Activated T-cell treated with anti-CD3 and anti-CD28 coated beads, Interleukin-2, amount 50 U/mL, for 4 hours (primary cell): ENCODE results near the gene QPCTL. TPM values are rescaled to one million over a fixed set of nuclear protein-coding genes. Genes with fewer than 3 reads are reported as not detected.

ENCODE experiments used
- ATAC-seq, 2 donors: fragments of 200-7000 bp; cut with Tn5 transposase; one replicate each; pipeline ENCODE4 v1.10.0; 2021
- DNase-seq: peaks from one replicate; pipeline ENCODE4 v3.0.0-alpha.2; 2020
- H3K27me3 Mint-ChIP-seq: one replicate; pipeline ENCODE4 v1.8.0; 2021; ENCODE audit warnings: low read depth, mixed read lengths
- H3K36me3 Mint-ChIP-seq: one replicate; pipeline ENCODE4 v1.8.0; 2022; ENCODE audit warnings: mixed read lengths; ENCODE audit not compliant: insufficient read depth
- H3K4me1 Mint-ChIP-seq: one replicate; pipeline ENCODE4 v1.8.0; 2021; ENCODE audit warnings: low read depth, mixed read lengths
- H3K4me3 Mint-ChIP-seq: one replicate; pipeline ENCODE4 v1.8.0; 2021; ENCODE audit warnings: mild to moderate bottlenecking, moderate library complexity, mixed read lengths
- H3K9me3 Mint-ChIP-seq: one replicate; pipeline ENCODE4 v1.8.0; 2021; ENCODE audit warnings: mixed read lengths
- total RNA-seq, 3 donors: library from RNA; stranded (reverse); gene quantifications; one replicate each; pipeline ENCODE4 v1.2.1, GENCODE V29; 2021

QPCTL gene
- total RNA-seq, 3 donors from 2014 or later = 10.3 to 13.2 (median 12.3) TPM

DNA sequence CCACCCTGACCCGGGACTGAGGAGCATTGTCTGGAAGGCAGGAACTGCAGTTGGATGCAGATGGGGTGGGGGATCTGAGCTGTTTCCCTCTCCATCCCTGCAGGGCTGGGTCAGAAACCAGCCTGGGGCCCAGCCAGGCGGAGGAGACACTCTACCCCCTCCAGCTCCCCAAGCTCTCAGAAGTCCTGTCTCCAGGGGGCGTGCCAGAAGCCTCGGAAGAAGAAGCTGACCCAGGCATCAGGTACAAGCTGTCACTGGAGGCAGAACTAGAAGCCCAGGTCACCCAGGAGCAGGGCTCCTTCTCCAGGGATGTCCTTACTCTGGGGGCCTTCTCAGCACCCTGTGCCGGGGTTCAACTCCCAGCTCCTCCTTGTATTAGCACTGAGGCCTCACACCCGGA, 61.1 kb downstream of the QPCTL start:
- H3K27me3 Mint-ChIP-seq = no peaks in the 10 kb centered on the region
- no peak overlapping the region for H3K4me3 Mint-ChIP-seq
- DNase-seq (no peak), ATAC-seq (no peak)
- no peaks in the 10 kb centered on the region for H3K36me3 Mint-ChIP-seq
- no peaks in the 10 kb centered on the region for H3K4me1 Mint-ChIP-seq
- H3K9me3 Mint-ChIP-seq = no peaks in the 10 kb centered on the region

Other genes starting within 250 kb of the QPCTL start
- 10 to 100 TPM; 10.5 to 13.4 (median 13.2) TPM for gene FOSB, start 224.7 kb upstream of the QPCTL start, total RNA-seq
- gene RTN2, start 195.6 kb upstream of the QPCTL start, total RNA-seq = 1 to 10 TPM in 2 of 3 donors, under 1 TPM in 1; 0.83 to 1.5 (median 1.5) TPM
- 1 to 10 TPM; 1.1 to 1.4 (median 1.3) TPM for gene PPM1N, start 194.2 kb upstream of the QPCTL start, total RNA-seq
- gene VASP, start 185.2 kb upstream of the QPCTL start, total RNA-seq = 100 to 1,000 TPM; 135 to 164 (median 157) TPM
- gene OPA3, start 107.9 kb upstream of the QPCTL start, total RNA-seq = 10 to 100 TPM; 14.1 to 15.5 (median 15.1) TPM
- under 1 TPM in 1 of 3 donors, not detected in 2; 0.05 TPM for gene GPR4, start 90.5 kb upstream of the QPCTL start, total RNA-seq
- gene EML2, start 53.3 kb upstream of the QPCTL start, total RNA-seq = 100 to 1,000 TPM; 136 to 178 (median 150) TPM
- 1 to 10 TPM in 2 of 3 donors, under 1 TPM in 1; 0.66 to 1.4 (median 1.0) TPM for gene GIPR, start 24.4 kb upstream of the QPCTL start, total RNA-seq
- 100 to 1,000 TPM; 903 to 949 (median 911) TPM for gene SNRPD2, start 713 bp upstream of the QPCTL start, total RNA-seq
- gene FBXO46, start 38.2 kb downstream of the QPCTL start, total RNA-seq = 10 to 100 TPM; 29.5 to 33.3 (median 29.8) TPM
- gene MEIOSIN, start 40.8 kb downstream of the QPCTL start, total RNA-seq = not detected
- 1 to 10 TPM; 1.5 to 1.7 (median 1.6) TPM for gene SIX5, start 76.6 kb downstream of the QPCTL start, total RNA-seq
- 10 to 100 TPM; 19.9 to 22.6 (median 21.1) TPM for gene DMPK, start 89.8 kb downstream of the QPCTL start, total RNA-seq
- 10 to 100 TPM; 53.3 to 60.5 (median 54.2) TPM for gene DMWD, start 100.2 kb downstream of the QPCTL start, total RNA-seq
- gene RSPH6A, start 122.6 kb downstream of the QPCTL start, total RNA-seq = under 1 TPM; 0.15 to 0.33 (median 0.26) TPM
- 100 to 1,000 TPM in 2 of 3 donors, 10 to 100 TPM in 1; 94.1 to 108 (median 106) TPM for gene SYMPK, start 170.5 kb downstream of the QPCTL start, total RNA-seq
- under 1 TPM; 0.23 to 0.46 (median 0.26) TPM for gene FOXA3, start 171.7 kb downstream of the QPCTL start, total RNA-seq
- gene IRF2BP1, start 193.5 kb downstream of the QPCTL start, total RNA-seq = 10 to 100 TPM; 21.8 to 24.5 (median 22.2) TPM
- 1 to 10 TPM; 4.8 to 5.5 (median 5.1) TPM for gene MYPOP, start 209.9 kb downstream of the QPCTL start, total RNA-seq
- not detected for gene NANOS2, start 222.1 kb downstream of the QPCTL start, total RNA-seq